HG03280 (cell line): ENCODE data around the gene KLHDC4.
"Not testable (repeated sequence)": the region's sequence is repeated elsewhere in the genome, so short reads cannot be mapped to it uniquely, and the experiment has no call there.

Experiments used
- ATAC-seq: cut with Tn5 transposase; IDR thresholded peaks from one replicate; pipeline ENCODE4 v1.9.1; 2021; ENCODE audit warnings: mild to moderate bottlenecking, moderate library complexity; ENCODE audit not compliant: unreplicated experiment

Gene KLHDC4

DNA sequence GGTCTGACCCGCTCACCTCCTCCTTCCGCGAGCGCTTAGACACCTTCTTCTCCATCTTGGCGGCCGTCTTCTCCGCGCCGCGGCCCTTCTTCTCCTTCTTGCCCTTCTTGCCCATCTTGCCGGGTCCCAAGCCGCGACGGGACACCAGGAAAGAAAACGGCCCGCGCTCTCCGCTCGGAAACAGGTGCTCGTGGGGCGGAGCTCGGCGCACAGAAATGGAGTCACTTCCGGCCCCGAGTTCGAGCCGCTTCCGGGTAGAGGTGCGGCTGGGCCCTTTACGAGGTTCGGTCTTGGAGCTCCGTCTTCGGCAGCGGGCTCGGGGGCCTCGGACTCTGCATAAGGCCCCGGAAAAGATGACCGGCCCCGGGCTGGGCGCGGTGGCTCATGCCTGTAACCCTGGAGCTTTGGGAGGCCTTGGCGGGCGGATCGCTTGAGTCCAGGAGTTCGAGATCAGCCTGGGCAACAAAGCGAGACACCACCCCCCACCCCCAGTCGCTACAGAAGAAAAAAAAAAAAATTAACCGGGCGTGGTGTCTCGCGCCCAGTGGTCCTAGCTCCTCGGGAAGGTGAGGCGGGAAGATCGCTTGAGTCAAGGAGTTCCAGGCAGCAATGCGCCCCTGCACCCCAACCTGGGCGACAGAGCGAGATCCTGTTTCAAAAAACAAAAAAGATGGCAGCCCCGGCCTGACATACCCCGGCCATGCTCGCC, at the start of gene KLHDC4:
KLHDC4 (minus strand) TSS at position 211 of the 709 bp plus-strand sequence; CDS start at position 115, 96 bp downstream.
- ATAC-seq = peak; percentile 81

- no peak for ATAC-seq
Measured at GRCh38 chr16:87815567-87815966, 49.8 kb upstream of the KLHDC4 start.

DNA sequence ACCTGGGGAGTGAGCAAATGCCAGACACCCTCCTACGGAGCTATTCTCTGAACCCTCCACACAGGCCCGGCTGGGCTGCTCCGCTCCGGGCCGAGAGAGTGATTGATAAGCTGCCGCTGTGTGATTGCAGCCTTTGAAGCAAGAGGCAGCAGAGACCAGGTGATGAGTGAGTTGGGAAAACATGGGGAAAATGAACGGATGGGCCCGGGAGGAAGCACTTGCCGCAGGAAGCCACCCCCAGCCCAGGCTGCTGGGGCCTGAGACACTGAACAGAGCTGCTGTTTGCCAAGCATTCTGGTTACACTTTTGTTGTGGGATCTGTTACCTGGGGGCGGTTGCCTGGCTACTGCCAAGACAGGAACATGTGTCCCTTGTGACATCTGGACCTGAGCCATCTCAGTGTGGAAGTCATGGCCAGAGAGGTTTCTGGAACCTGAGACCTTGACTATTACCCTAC, 46.4 kb upstream of the KLHDC4 start:
- ATAC-seq = no peak

- ATAC-seq = not testable (repeated sequence)
Measured at GRCh38 chr16:87811454-87811853, 45.7 kb upstream of the KLHDC4 start.

DNA sequence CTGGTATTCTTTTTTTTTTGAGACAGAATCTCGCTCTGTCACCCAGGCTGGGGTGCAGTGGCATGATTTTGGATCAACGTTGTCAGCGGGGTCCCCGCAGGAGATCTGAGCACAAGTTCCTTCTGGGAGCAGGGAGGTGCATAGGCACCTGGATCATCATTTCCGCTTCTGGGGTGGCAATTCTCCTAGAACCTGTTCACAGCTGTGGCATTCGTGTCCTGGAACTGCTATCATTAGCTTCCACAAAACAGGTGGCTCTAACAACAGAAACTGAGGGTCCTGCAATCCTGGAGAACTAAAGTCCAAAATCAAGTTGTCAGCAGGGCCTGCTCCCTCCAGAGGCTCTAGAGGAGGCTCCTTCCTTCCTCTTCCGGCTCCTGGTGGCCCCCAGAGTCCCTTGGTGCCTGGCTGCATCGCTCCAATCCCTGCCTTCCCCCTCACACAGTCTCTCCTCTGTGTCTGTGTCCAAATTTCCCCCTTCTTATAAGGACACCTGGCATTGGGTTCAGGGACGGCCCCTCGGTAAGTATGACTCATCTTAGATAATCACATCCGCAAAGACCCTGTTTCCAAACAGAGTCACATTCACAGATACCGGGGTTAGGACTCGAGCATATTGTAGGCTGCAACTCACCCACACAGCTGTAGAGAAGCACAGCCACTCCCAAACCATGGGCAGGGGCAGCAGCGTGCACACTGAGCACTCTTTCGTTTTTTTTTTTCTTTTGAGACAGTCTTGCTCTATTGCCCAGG, 43.5 kb upstream of the KLHDC4 start:
- ATAC-seq = peak; percentile 43

DNA sequence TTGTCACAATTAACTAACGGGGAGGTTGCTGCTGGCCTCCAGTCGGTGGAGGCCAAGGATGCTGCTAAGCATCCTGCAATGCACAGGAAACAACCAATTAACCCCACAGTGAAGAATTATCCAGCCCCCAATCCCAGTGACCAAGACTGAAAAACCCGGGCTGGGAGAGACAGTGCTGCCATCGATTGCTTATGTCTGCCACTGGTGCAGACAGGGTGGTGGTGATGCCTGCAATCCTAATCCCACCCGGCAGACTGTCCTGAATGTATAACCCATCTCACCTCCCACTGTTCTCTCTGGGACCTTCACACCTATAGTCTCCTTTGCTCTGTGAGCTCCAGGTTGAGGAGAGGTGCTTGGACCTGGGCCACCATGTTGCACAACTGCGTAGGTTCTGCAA, 42.3 kb upstream of the KLHDC4 start:
- ATAC-seq = no peak

GRCh38 chr16:87806641-87807546, 41.1 kb upstream of the KLHDC4 start:
- no peak for ATAC-seq

- ATAC-seq = no peak
Measured at GRCh38 chr16:87806261-87806640, 40.5 kb upstream of the KLHDC4 start.

GRCh38 chr16:87803385-87803784, 37.6 kb upstream of the KLHDC4 start:
- ATAC-seq = no peak

DNA sequence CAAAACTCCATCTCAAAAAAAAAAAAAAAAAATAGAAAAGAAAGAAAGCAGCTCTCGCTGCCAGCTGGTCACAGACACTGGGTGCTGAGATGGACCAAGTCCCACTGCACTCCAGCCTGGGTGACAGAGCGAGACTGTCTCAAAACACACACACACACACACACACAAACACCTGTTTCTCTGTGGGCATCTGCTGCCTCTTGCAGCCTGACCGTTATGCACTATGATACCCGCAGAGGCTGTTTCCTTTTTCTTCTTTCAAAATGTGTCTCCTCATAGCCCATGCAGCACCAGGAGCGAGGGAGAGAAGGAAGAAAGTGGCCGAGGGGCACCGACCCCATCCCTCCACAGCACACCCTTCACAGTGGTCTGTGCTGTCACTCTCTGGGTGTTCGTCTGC, 36.9 kb upstream of the KLHDC4 start:
- ATAC-seq = no peak

DNA sequence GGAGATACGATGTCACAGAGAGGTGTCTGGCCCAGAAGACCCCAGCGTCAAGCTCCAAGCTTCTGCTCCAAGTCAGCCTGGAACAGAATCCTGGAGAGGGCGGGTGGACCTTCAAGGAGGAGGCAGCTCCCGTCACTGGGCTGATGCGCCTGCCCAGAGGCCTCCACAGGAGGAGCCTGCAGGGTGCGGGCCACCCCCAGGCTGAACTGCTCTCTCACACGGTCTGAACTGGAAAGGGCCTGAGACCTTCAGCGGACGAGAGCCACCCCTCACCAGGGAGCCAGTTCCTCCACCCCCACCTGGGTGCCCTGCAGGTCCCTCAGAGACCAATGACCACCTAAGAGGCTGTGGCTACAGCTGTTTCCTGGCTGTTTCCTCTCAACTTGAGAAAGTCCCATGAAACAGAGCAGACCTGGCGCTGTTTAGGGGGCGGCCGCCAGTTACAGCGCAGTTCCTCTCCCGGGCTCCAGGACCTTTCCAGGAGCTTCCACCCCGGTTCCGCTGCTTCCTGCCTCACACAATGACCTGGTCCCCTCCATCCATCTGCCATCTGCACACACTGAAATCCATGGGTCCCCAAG, 36.0 kb upstream of the KLHDC4 start:
- no peak for ATAC-seq

GRCh38 chr16:87800497-87800896, 34.7 kb upstream of the KLHDC4 start:
- ATAC-seq = no peak

DNA sequence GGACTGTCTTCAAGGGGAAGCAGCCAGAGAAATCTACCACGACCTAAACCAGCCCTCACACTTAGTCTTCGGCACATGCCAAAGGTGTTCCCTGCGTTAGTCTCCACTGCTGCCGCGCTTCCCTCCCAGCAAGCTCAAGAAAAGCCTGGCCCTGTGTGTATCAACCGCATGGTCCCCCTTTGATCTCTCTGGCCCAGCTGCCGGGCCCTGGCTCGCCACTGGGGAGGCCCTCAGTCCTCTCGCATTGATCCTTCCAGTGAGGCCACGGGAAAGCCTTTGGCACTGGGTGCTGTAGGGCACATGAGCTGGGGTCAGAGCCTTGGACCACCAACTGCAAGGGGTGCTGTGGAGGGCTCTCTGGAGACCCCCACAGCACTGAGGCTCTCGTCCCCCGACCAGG, 29.6 kb upstream of the KLHDC4 start:
- no peak for ATAC-seq

DNA sequence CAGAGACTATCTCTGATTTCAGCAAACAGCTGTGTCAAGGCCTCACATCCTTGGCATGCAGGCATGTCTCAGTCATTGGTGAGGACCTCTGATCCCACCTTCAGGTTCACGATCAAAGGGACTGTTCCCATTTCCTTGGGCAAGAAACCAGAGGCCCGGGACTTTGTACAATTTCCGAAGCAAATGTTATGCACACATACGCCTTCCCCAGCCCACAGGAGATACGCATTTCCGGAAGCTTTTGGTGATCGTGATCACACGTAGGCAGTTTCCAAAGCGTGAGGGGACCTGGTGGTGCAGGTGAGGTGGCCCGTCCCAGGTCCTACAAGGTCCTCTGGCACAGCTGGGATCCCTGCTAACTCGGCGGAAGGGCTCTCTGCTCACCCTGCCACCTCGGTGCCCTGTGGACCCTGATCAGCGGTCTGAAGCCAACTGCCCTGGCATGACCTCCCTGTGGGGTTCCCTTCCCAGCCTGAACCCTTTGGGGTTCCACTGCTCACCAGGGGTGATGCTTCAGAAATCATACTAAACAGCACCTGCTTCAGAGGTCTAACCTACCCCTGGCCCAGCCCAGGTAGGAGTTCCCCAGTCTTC, 28.8 kb upstream of the KLHDC4 start:
- no peak for ATAC-seq

DNA sequence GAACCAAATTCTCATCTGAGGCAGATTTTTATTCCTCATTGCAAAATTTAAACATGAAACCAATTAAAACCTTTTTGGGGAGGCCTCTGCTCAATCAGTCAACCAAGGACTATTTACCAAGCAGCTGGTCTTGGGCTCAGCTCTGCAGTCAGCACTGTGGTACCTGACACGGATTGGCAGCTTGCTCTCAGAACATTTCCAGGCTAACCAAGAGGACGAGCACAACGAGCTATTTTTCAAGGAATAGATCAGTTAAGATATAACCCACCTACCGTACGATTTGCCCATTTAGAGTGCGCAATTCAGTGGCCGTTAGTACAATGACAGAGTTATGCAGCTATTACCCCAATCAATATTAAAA, 26.4 kb upstream of the KLHDC4 start:
- no peak for ATAC-seq

DNA sequence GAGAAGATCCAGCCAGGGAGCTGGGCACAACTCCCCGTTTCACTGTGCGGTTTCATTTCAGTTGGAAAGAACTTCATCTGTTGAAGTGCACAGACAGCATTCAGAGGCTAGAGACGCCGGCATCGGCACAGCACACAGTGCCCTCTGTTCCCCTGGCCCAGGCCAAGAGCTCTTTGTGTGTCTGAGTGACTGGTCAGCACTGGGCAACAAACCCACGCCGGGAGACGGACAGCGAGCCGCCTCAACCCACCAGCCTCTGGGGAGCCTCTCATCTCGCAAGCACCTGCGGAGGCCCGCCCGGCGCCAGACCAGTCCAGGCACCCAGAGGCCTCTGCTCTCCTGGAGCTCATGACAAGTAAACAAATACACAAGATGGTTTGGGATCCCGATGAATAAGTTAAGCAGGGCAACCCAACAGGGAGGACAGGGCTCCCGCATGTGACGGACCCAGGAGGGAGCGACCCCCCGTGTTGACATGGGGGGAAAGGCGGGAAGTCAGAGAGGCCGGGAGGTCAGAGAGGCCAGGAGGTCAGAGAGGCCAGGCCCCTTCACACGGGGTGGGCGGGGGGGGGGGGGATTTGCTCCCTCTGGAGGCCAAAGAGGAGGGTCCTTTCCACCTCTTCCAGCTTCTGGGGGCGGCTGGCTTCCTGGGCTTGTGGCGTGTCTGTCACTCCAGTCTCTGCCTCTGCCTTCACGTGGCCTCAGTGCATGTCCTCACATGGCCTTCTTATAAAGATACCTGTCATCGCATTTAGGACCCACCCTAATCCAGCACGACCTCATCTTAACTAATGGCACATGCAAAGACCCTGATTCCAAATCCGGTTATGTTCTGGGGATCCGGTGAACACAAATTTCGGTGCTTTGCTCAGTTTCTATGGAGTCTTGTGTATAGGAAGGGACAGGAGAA, 25.8 kb upstream of the KLHDC4 start:
- ATAC-seq = no peak

- ATAC-seq = no peak
Measured at GRCh38 chr16:87790292-87791100, 24.7 kb upstream of the KLHDC4 start.

DNA sequence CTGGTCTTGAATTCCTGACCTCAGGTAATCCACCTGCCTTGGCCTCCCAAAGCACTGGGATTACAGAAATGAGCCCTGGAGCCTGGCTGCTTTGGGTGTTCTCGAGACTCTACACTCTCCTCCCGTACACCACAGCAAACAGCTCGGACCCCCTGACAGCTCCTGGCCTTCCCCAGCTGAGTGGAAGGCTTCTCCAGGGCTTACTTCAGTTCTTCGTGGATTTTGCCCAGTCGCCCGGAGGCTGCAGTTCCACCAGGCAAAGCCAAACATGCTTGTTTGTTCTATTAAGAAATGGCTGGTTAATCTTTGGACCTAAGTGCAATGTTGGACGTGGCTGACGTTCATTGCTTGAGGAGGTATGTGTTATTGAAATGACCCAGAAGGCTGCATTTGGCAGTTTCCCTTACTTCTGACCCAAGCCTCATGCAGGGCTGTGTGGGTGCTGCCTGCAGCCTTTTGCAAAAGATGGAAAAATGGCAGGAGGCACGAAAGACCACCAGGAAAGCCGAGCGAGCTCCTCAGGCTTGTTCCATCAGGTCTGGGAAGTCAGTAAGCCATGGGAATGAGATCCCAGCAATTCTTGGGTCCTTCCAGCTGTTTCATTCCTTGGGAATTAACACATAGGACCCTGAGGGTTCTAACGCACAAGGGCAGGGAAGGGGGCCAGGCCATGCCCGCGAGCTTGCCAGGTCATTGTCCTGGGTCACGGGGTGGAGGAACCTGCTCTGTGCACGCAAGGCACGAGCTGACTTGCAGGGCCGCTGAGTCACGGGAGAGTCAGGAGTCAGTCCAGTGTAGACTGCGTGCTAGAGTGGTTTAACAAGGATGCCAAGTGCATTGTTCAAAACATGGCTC, 23.9 kb upstream of the KLHDC4 start:
- no peak for ATAC-seq
